GM19240 (cell line): ENCODE data around the gene SMNDC1.
"Not testable (repeated sequence)": the region's sequence is repeated elsewhere in the genome, so short reads cannot be mapped to it uniquely, and the experiment has no call there.

ENCODE experiments used
- DNase-seq: peaks from one replicate; pipeline ENCODE4 v3.0.0; 2011; ENCODE audit warnings: low spot score; ENCODE audit not compliant: insufficient read length

Gene SMNDC1

DNA sequence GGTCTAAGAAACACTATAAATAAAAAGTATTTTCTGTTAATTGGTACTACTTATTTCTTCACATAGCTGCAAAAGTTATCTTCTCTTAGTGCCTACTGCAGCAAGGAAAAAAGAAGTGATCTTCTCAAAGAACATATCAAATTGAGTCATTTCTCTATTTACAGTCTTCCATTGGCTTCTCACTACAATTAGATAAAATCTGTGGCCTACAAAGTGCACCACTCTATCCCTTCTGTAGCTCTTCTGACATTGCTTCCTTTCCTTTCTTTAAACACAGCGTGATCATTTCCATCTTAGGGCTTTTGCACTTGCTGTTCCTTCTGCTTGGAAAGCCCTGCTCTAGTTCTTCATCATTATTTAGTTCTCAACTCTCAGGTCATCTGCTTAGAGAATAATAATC, 52.6 kb downstream of the SMNDC1 start:
- no peak for DNase-seq

DNA sequence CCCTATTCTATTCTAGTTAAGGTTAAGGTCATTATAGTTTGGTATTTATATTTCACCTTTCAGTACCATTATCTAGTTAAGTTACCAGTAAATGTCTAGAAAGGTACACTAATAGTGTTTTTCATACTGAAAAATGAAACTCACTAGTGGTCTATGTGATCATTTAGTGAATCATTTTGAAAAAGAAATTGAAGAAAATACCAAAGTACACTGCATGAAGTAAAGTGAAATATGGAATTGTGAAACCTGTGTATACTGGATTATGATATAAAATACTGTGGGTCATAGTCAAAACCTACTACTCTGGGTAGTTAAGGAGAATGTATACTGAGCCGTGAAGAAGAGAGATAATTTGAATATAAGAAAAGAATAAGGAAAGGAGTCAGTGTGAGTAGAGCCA, 53.3 kb downstream of the SMNDC1 start:
- not testable (repeated sequence) for DNase-seq

DNA sequence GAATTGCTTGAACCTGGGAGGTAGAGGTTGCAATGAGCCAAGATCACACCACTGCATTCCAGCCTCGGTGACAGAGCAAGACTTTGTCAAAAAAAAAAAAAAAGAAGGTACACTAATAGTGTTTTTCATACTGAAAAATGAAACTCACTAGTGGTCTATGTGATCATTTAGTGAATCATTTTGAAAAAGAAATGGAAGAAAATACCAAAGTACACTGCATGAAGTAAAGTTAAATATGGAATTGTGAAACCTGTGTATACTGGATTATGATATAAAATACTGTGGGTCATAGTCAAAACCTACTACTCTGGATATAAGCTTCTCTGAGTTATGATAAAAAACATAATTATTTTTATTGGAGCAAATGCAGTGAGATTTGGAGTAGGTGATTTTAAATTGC, 55.2 kb downstream of the SMNDC1 start:
- not testable (repeated sequence) for DNase-seq

DNA sequence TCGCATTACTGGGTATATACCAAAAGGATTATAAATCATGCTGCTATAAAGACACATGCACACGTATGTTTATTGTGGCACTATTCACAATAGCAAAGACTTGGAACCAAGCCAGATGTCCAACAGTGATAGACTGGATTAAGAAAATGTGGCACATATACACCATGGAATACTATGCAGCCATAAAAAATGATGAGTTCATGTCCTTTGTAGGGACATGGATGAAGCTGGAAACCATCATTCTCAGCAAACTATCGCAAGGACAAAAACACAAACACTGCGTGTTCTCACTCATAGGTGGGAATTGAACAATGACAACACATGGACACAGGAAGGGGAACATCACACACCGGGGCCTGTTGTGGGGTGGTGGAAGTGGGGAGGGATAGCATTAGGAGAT, 56.9 kb downstream of the SMNDC1 start:
- not testable (repeated sequence) for DNase-seq

DNA sequence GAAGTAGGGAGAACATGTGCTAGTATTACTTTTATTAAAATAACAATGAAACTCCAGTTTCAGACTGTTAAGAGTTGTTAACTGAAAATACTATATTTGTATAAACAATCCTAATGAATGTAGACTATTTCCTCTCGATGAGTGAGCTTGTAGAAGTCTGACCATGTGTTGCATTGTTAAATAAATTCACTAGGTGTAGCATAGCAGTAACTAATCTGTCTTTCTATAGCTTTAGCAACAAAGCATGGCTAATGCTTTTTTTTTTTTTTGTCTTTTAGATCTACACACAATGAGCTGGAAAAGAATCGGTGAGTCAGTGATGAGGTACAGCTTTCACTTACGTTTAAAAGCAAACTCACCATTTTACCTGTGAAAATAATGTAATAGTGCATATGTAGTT, 60.2 kb downstream of the SMNDC1 start:
- no peak for DNase-seq

DNA sequence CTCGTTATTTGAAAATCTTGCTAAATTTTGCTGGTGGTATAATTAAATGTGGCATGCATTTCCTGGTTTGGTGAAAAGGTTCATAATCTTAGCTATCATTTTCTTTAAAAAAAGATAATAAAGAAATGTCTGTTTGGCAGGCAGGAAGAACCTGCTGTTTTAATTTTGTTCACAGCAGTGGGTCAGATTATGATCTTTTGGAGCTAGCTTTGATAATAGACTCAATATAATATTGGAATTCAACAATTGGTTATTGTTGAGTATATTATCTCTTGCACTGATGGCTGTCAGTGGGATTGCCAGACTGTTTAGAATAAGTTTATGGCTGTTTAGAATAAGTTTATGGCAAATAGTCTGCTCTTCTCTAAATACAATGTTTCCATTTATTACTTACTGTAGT, 62.2 kb downstream of the SMNDC1 start:
- DNase-seq: no peak

DNA sequence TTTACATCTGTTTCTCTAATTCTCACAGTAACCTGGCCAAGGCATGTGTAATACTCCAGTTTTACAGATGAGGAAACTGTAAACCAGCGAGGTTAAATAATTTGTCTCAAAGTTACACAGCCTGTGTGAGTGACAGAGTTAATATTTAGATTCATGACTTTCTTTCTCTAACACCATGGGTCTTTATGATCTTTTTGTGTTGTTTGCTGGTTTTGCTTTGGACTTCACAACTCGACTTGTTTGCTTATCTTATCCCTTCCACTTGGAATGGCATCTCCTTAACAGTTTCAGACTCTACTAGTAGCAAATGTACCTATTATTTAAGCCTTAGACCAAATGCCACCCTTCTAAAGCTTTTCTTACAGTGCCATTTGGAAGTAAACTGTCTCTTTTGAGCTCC, 62.9 kb downstream of the SMNDC1 start:
- DNase-seq: no peak

DNA sequence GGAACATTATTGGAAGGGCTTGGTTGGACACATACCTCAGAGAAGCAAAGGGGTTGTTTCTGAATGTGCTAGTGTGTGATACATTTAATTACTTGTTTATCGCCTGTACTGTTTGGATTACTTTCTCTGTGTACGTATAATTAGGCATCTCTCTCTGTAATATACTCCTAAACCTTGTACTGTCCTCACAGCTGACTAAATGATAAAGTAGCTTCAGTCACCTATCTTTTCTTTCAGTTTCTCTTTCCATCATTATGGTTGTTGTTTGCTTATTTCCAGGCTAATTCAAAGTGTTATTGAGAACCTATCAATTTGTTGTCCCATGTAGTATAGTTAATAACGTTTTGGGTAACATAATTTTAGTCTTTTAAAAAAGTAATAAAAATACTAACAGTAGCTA, 63.3 kb downstream of the SMNDC1 start:
- DNase-seq: no peak
